Epithelial cell of prostate (primary cell): ENCODE results near the gene NIPSNAP3A.

Experiments
- DNase-seq: peaks from one replicate; pipeline ENCODE4 v3.0.0-alpha.2; 2011; ENCODE audit warnings: low read depth, low spot score
- H3K27ac ChIP-seq: fragments of 450-650 bp; 2 replicates; pipeline ENCODE4 v1.5.1; 2017; ENCODE audit warnings: mild to moderate bottlenecking

Gene NIPSNAP3A

GRCh38 chr9:104772714-104773510 lies 25.4 kb downstream of the NIPSNAP3A start:
- DNase-seq: no peak
- H3K27ac ChIP-seq: no peak overlapping the region

GRCh38 chr9:104774132-104774531 lies 26.6 kb downstream of the NIPSNAP3A start:
- no peak for DNase-seq
- H3K27ac ChIP-seq: no peak overlapping the region

- H3K27ac ChIP-seq: no peak overlapping the region
- DNase-seq: no peak
Measured at GRCh38 chr9:104774831-104775573, 27.5 kb downstream of the NIPSNAP3A start.

DNA sequence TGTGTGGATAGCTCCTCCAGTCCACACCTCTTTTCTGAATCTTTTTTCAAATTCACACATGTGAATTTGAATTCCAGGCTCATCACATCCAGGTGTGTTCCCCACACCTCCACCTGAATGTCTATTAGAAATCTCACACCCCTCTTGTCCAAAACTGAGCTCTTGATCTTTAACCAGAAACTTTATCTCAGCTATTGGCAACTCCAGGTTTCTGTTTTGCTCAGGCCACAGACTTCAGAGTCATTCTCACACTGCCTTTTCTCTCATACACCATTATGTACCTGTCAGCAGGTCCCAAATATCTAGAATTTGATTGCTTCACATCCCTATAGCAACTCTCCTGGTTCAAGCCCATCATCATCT lies 28.1 kb downstream of the NIPSNAP3A start:
- DNase-seq: no peak
- H3K27ac ChIP-seq: no peak overlapping the region

DNA sequence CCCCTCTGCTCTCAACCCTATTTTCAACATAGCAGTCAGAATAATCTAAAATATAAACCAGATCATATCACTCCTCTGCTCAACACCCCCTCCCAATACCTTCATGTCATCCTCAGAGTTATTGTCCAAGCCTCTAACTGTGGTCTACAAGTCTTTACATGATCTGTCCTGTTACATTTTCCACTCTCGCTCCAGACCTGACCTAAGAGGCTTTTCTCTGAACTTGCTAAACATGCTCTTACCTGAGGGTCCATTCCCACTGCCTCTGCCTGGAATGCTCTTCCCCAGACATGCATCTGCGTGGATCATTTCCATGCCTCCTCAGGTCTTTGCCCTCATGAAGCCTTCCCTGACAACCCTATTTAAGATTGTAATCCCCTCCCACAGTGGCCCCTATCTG lies 28.5 kb downstream of the NIPSNAP3A start:
- no peak overlapping the region for H3K27ac ChIP-seq

DNA sequence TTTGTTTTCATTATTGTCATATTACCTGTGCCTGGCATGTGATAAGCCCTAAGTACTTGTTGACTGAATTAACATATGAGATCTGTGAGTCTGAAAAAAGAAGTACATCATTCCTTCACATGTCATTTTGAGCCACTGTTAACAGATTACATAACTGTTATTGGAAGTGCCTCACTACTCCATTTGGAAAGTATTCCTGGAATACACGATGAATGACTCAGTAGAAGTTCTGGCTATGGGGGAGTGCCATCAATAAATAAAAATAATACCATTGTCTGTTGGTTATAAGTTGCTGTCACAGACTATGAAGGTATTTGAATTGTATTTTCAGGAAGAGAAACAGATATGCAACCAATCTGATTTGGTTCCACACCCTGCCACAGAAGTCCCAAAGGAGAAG lies 29.3 kb downstream of the NIPSNAP3A start:
- no peak overlapping the region for H3K27ac ChIP-seq
- no peak for DNase-seq

More for the DNA sequence above, 28.5 kb downstream of the NIPSNAP3A start:
- DNase-seq: no peak

- DNase-seq: no peak
- no peak overlapping the region for H3K27ac ChIP-seq
Measured at GRCh38 chr9:104778802-104779201, 31.3 kb downstream of the NIPSNAP3A start.

GRCh38 chr9:104779334-104779733 lies 31.9 kb downstream of the NIPSNAP3A start:
- no peak for DNase-seq
- no peak overlapping the region for H3K27ac ChIP-seq

DNA sequence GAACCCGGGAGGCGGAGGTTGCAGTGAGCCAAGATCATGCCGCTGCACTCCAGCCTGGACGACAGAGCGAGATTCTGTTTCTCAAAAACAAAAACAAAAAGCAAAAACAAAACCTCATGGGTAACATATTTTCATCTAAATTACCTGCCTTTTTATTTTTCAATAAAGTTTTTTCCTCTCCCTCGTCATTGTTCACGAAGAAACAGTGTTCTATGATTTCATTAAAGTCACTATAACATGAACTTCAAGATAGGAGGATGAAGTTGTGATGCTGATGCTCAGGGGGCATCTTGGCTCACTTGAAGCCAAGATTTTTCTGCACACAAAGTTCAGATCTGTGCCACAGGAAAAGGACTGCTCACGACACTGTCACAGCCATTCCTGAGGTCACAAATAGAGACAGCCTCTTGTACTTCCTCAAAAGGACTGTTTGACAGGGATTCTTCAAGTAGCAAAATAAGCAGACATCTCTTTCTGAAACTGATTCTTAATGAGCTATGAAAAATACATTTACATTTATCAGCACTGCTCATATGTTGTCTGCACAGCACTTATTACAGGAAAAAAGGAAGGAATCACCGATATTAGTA lies 32.6 kb downstream of the NIPSNAP3A start:
- DNase-seq: no peak
- H3K27ac ChIP-seq: no peak overlapping the region

- DNase-seq: no peak
- H3K27ac ChIP-seq: no peak overlapping the region
Measured at GRCh38 chr9:104780796-104781395, 33.4 kb downstream of the NIPSNAP3A start.

GRCh38 chr9:104783588-104783987 lies 36.1 kb downstream of the NIPSNAP3A start:
- no peak overlapping the region for H3K27ac ChIP-seq
- DNase-seq: no peak

- no peak for DNase-seq
- H3K27ac ChIP-seq: no peak overlapping the region
Measured at GRCh38 chr9:104784098-104784497, 36.6 kb downstream of the NIPSNAP3A start.

GRCh38 chr9:104786293-104786692 lies 38.8 kb downstream of the NIPSNAP3A start:
- H3K27ac ChIP-seq: no peak overlapping the region
- no peak for DNase-seq

- DNase-seq: no peak
Measured at GRCh38 chr9:104787306-104788015, 40.0 kb downstream of the NIPSNAP3A start.

GRCh38 chr9:104788251-104788650 lies 40.8 kb downstream of the NIPSNAP3A start:
- H3K27ac ChIP-seq: no peak overlapping the region
- DNase-seq: no peak

More at GRCh38 chr9:104787306-104788015, 40.0 kb downstream of the NIPSNAP3A start:
- no peak overlapping the region for H3K27ac ChIP-seq

DNA sequence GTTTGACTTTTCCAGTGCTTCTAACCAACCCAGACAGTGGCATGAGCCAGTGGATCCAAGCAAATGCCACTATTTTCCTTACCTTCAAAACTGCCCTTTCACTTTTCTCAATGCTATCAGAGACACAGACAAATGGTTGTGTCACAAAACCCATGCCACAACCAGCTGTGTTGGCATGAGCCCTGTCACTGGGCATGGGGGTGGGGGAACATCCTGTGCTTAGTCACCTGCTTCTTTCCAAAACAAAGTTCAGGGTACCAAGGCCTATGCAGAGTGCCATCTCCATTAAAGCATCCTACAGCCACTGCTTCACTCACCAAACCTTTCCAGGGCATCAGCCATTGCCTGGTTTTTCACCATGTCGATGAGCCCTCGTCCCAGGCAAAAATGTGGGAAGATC lies 46.6 kb downstream of the NIPSNAP3A start:
- no peak overlapping the region for H3K27ac ChIP-seq
- no peak for DNase-seq

DNA sequence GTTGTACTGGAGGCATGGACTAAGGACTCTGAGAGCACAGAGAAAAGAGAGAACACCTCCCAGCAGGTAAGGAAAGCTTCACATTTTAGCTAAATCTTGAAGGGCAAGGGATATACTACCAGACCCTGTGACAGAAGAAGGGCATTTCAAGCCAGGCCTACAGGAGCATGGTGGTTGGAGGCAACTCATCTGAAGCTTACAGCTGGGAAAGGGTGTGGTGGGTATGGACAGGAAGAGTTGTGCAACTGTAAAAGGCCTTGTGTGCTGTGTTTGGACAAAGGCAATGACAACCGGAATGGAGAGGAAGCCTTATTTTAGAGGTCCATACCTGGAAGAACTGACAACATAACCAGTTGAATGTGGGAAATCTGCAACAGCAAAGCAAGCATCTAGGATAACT lies 47.6 kb downstream of the NIPSNAP3A start:
- DNase-seq: no peak
- H3K27ac ChIP-seq: no peak overlapping the region

GRCh38 chr9:104795857-104796256 lies 48.4 kb downstream of the NIPSNAP3A start:
- H3K27ac ChIP-seq: no peak overlapping the region
- no peak for DNase-seq

DNA sequence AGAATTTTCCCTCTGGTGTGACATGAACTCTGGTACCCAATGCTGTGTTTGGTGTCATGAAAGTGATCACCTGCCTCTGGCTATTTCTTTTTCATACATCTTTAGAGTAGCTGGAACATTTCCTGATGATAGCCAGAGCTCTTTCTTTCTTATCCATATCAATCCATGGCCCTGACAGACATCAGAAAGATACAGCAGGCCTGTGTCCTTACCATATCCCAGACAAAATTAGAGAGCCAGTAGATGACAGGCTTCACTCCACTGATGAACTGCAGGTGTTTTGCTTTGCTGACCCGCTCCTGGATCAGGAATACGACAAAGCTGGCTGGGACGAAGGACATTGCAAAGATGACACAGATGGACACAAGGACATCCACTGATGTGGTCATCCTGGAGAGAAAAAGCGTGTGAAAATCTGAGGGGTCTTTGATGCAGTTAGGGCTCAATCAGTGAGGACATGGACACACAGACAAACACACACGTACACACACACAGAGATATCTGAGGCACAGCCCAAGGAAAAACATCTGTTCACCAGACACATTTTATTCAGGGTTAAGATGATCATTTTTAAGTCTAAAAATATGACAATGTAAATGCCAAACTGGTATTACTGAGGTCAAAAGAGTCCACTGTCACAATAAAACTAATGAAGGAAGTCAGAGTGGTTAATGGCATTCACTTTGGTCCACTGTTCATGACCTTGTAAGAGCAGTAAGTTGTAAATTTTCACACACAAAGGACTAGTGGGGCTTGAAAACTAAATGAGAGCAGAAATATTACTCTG lies 50.9 kb downstream of the NIPSNAP3A start:
- no peak overlapping the region for H3K27ac ChIP-seq
- DNase-seq: no peak
